ENCODE measurements around the gene IFNK.

IFNK gene

DNA sequence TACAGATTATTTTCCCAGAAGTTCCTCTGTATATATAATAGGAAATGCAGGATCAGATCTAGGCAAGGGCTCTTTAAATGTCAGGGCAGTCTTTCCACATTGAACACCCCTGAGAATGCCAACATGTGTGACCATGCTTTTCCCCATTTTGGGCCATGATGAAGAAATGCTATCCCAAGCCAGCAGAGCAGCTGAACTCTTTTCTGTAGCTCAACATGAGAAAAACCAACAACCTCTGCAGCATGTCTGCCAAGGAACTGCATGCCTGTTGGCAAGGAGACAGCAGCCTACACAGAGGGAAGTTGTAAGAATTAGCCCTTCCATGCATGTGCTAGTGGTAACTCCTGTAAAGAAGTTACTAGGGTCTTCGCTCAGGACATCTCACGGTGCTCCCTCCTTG is 9.5 kb upstream of the IFNK start:
- DNase-seq, result no peak

DNA sequence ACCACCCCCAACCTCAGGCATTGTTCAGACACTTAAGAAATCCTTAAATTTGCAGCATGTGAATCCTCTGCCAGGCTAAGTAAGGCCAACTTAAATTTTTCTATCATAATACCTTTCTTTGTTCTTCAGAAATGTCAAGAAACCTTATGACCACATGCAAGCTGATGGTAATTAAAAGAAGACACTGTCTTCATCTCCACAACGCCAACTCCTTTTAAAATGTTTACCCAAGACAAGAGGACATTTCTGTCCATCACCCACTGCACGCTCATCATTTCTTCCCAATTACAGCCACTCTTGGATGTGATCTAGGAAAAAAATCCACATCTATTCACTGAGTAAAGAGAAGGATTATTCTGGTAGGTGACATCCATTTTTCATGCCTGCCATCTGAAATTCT is 6.1 kb upstream of the IFNK start:
- no peak for DNase-seq

DNA sequence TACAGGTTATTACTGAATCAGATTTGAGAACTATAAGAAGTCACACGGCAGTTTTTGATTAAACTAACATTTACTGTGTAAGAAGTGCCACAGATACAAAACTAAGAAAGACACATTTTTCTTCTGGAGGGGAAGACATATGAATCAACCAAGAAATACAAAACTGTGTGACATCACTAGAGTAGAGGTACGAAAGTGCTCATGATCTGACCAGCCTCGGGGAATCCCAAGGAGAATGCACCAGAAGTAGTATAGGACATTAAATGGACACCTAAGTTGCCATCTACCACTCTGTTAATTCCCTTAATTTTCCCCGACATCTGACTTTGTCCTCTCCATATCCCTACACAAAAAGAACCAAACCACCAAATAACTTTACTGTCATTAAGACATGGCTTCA is 5.3 kb upstream of the IFNK start:
- DNase-seq, result no peak

DNA sequence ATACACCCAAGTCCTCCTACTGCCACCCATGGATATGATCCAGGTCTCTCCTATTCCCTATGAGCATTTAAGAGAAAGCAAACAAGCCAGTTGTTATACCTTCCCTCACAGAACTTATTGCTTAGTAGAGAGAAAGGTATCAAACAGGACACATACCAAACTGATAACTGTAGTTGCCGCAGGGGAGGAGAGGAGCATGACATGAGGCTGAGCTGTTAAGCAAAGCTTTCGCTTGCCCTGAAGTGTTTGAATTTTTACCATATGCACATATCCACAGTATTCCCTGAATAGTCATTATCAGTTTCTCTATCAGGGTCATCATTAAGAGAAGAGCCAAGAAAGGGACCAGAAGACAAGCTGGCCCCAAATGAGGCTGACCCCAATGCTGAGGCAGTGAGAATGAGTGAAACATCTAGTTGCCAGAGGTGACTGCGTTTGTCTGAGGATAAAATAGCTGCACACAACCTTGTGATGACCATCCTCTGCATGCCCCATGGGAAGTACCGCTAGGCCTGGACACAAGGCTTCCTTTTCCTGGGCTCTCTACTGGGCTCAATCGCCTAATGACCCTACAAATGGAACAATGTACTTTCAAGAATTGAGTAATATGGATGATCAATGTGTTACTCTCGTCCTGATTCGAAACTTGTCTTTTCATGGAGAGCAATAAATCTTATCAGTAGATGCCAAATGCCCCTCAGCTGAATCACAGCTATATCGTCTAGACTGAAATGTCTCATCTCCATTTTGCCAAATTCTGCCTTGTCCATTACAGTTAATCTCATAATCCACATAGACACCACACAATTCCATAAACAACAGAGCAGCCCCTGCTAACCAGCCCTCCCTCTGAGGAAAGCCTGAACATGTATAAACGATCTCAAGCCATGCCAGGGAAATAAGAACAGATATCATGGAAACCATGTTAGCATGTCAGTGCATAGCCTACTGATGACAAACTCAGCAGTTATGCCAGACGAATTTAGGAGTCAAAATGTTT is 4.3 kb upstream of the IFNK start:
- no peak for DNase-seq

DNA sequence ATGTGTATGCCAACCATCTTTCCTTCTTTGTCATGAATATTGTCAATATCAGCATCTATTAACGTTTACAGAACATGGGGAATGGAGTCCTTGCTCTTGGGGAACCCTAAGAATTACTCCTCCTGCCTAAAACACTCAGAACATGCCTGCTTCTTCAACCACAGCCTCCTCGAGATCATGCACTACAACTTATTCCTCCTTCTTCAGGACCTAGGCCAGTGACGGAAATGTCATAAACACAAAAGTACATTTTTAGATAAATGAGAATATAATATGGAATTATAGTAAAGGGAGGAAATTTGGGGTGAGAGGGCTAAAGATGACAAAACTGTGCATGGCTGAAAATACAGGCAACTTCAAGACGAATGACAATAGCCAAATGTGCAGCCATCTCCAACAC is 3.1 kb upstream of the IFNK start:
- DNase-seq, result no peak

DNA sequence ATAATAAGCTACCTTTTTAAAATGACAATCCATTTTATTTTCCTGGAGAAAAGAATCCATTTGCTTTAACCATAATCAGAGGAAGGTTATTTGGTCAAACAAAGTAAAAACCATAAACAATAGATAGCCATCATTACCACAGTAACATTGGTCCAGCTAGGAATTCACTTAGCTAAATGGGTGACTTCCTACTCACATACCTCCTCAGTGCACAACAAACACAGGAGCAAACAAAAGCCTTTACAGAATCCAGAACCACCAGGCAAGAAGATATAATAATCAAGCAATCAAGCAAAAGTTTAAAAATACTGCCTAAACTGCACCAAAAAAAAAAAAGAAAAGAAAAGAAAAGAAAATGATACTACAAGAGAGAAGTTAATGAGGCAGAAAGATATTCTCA is 949 bp upstream of the IFNK start:
- no peak for DNase-seq

DNA sequence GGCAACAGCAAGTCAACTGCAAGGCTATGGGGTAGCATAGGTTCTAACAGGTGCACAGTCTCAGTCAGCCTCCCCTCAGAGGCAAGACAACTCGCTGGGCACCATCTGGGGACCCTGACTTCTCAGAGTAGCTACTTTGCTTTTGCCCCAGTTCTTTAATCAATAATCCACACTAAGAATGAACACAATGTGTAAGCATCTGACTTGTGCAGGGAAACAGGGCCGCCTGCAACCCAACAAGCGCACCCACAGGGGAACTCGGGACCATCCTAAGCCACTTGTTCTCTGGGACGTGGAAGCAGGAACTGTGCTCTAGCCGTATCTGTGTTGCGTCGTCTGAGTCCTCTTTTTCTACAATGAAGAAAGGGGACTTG is 3.6 kb downstream of the IFNK start:
- DNase-seq, result no peak

DNA sequence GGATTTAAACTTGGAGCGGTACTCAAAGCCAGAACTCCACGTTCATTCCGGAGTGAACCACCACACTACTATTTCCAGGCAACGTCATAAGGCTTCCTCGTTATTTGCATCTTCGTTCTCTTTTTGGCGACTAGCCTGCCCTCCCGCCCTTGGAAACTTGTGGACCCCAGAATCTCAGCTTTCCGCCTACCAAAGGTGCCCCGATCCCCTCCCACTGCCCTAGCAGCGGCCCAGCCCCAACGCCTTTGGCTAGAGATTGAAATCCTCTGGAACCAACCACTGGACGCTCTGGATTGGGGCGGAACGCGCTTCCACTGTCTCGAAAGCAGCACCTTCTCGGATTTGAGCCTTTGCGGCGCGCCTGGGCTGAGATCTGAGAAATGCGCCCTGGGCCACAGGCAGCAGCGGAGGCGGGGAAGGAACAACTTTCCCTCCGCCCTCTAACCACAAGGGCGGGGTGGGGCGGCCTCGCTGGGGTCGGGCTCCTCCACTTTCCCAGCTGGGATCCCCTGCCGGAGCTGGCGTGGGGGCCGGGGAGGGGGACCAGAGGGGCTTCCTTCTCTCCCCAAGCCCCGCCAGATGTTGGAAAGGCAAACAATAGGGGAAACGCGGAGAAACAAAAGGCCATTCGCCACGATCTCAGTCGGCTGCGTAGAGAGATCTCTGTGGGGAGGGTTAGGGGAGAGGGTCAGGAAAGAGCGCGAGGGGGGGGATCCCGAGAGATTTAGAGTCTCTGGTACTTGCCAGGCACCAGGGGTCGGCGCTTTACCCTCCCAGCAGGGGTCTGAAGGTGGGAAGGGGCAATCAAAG is 4.2 kb downstream of the IFNK start:
- DNase-seq, result no peak

DNA sequence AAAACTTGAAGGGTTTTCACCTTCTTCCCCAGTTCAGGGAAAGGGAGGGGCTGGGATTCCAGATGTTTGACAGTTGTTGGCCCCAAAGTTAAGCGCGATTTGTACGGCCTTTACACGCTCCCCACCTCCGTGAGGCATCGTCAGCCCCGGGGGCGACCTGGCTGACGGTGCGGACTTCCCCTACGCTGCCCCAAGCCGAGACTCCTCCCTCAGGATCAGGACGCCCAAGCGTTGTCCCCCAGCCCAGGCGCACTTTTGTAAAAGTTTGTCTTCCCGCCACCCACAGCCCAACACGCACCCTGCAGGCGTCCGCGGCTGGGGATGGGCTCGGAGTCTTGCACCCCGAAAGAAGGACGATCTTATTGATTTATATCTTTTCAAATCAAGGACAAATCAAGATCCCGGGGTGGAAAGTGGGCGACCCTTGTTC is 4.8 kb downstream of the IFNK start:
- DNase-seq, result no peak

DNA sequence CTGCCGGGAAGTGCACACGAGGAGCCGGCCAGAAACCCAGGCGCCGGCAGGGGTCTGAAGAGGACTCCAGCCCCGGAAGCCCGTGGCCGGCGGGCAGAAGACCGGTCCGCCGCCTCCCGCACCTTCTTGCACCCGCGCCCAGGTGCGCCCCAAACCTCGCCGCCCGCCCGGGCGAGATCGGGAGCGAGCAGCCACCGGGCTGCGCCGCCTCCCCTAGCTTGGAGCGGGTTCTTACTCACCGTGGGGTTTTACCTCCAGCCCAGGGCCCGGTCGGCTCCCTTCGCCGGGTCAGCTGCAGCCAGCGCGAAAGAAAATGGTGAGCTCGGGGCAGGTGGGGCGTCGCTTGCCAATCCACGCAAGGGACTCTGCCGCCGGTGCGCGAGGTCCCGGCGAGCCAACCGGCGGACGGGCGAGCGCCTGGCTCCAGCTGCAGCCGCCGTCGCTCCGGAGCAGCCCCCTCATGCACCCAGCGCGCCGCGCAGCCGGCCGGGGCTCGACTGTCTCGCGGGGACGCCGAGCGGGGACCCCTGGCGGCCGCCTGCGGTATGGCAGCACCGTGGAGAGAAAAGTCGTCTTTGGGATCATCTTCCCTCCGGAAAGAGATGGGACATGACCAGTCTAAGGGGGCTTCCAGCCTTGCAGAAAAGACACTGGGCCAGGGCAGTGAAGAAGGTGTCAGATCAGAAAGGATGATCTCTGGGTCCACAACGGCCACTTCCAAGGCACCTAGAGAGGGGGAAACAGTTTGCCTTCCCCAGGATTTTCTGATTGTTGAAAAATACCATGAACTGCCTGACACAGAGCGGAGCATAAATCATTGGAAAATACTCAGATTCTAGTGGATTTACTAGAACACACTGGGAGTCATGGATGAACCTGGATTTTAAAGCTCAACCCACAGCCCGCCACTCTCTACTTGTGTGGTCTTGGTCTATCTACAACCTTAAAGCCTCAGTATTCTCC is 5.5 kb downstream of the IFNK start, which contains the start of gene MOB3B:
TSS of gene MOB3B (minus strand) at position 499 of the 963 bp plus-strand sequence. CDS start 74,264 bp downstream, outside the sequence.
- DNase-seq, result peak; percentile 75

DNA sequence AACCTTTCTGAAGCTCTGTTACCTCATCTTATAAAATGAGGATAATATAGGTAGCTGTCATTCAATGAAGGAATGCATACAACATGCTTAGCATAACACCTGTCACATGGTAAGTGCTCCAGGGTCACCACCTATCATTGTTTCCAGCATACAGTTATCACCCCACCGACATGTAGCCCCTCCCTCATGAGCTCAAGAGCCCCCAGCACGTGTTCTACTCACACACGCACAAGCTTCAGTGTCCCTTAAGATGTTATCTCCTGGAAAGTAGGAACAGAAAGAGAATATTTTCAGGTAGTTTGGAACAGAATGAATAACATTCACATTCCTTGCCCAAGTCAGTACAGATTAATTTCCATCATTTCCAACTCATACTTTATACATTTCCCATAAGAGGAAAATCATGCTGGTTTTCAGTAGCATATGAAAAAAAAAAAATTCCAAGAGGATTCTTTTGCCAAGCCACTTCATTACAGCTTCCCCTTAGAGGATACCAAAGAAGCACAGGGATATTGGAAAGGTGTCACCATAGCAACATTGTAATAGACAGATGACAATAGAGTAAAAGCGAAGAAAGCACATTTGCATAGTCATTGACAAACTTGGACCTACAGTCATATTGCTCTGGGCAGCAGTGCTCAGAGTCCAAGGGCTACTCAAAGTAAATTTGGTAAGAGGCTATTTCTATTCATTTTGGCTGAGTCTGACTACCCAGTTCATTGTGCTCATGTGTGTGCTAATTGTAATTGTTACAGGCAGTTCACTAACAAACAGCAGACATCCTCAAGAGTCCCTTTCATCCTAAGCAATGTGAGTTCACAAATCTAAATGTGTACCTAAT is 7.0 kb downstream of the IFNK start:
- DNase-seq, result no peak

DNA sequence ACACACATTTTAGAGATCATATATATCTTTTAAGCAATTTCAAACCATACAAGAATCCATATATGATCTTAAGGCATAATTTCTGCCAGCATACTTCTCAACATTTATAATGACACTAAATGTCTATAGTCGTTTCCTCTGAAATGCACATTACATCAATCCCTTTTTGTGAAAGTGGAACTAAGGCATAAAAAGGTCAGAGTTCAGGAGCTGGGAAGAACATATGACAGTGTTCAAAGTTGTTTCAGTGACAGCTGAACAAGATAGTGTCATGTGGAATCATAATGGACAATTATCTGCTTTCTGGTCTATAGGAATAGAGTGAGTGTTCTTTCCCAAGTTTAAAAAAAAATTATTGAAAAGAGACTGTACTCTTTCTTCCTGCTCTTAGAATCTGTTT is 8.0 kb downstream of the IFNK start:
- DNase-seq, result no peak

DNA sequence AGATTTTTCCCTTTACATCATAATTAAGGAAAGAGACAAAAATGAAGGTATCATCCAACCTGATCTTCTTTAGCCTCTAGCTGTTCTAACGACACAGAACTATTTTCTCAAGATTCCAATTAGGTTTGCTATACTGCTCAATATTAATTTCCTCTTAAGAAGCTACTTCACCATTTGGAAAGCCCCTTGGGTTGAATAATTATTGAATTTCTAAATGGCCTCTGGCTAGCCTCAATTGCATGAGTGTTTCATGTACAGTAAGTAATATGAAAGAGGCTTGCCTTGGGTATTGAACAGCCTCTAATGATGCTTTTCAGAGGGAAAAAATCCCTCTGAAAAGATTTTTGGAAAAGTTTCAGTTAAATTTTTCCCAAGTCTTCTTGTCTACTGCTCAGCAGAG is 9.2 kb downstream of the IFNK start:
- DNase-seq, result no peak

DNA sequence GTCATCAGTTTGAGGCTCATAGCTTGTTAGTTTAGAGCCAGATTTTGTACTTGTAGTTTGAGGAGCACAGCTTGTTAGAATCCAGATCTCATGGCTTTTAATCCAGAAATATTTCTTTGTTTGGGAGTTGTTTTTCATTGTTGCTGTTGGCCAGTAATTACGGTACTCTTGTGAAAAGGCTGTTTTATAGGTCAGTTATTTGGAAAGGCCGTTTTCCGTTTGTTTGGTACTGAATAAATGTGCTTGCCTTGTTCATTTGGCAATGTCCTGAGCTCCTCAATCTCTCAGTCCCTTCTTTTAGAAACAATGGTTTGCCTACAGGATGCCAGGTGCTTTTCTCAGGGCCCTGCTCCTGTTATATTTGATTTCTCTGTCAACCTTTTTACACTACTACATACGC is 10.0 kb downstream of the IFNK start:
- DNase-seq, result no peak

DNA sequence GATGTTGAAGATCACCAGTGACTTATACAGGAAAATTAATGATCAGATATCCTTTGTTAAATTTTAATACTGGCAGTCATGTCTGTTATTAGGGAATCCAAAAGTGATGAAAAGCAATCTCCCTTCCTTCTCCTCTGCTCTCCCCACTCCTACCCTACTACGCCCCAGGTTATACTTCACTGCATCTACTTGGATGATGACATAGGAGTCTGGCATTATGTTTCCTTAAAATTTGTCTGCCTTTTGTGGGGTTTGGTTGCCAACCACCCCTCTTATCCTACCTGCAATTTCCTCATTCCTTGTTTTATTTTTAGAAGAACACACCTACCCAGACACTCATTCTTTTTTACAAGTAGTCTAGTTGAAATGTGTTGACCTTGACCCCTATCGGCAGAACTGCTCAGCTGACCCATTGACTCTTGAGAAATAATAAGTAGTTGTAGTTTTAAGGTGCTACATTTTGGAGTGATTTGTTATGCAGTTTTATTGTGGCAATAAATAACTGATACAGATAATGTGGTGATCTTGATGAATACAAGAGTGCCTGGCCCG is 10.6 kb downstream of the IFNK start:
- no peak for DNase-seq

DNA sequence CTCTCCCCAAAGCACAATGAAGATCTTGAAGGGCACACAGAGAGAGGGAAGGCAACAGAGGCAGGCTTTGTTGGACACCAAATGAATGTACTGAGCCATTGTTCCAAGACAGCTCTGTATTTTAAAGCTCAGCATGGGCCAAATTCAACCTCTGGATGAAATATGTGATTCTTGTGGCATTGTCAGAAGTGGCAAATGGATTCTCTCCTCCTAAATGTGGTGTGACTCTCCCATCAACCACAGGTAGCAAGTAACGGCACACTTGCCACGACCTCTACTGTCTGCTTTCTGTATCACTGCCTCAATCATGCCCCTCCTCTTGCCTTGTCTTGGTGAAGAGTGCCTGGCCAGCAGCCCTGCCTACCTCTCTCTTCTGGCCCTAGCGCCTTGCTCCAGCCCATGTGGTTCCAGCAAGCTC is 11.6 kb downstream of the IFNK start:
- no peak for DNase-seq

DNA sequence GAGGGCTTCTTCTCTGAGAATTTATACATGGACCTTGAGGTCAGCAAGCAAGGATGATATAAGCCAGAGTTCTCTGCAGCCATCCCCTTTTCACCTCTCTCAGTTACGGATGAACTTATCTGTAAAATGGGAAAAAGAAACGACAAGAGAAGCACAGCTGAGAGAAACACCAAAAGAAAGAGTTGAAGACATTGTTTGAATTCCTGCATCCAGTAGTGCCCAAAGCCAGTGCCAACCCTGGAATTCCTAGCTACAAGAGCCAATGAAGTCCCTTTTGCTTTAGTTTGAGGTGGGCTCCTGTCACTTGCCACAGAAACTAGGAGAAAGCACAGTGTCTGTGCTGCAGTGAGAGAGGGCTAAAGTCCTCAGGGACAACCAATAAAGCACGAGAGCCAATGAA is 12.1 kb downstream of the IFNK start:
- no peak for DNase-seq

DNA sequence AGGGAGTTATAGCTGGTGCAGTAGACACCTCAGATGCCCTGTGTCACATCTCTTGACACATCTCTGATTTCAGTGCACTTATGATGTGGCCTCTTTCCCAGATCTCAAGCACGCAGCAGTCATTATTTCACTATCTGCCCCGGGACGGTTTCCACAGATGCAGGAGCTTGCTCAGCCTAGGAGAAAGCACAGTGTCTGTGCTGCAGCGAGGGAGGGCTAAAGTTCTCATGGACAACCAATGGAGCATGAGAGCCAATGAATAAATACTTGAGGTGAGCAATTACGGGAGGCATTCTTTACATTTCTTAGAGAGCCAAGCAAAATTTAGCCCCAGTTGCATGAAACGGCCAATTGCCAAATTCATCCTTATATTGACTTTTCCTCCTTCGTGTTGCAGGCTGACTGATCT is 12.9 kb downstream of the IFNK start:
- no peak for DNase-seq

DNA sequence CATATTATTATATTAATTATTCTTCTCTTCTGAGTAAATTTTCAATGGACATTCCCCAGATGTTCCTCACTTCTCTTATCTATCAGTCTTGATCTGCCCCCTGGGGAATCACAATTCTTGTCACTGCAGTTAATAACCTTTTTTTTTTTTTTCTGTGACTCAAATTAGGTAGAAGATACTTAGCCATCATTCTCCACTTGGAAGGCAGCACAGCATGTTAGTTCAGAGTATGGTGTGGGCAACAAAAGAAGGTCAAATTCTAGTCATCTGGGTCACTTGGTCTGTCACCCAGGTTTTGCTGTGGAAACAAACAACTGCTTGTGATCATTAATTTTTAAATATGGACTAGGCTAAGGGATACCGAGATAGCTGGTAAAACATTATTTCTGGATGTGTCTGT is 13.7 kb downstream of the IFNK start:
- DNase-seq, result no peak

DNA sequence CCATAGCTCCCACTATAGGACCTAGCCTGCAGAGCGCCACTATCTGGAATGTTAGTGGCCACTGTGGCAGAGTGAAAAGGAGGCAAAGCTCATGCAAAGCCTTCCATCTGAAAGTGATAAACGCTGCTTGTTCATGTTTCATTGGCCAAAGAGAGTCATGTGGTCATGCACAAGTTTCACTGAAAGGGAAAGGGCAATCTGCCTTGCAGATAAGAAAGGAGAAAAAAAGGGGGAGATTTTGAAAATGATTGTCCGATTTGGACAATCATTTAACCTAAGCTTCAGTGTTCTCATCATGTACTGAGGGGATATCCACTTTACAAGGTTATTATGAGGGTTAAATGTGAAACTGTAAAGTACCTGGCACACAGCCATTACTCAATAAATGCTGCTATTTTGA is 14.6 kb downstream of the IFNK start:
- no peak for DNase-seq

Data from NCI-H1092 (cell line).